ENCODE measurements around the gene RC3H1.

GRCh38 chr1:174039027-174039426 is 16.9 kb upstream of the RC3H1 start:
- TF ChIP-seq TAF1 (IDR thresholded peaks at IDR 0.05; ENCODE audit: borderline replicate concordance, low read depth, low read length) (no peak), POLR2AphosphoS5 (IDR thresholded peaks at IDR 0.05; ENCODE audit: low read depth, low read length) (no peak)
